ENCODE measurements around the gene APOA4. TPM values are rescaled to one million over a fixed set of nuclear protein-coding genes. Genes with fewer than 3 reads are reported as not detected.
A peak's percentile ranks its signal among the peaks of the same experiment; 100 is the strongest.
"Not testable (repeated sequence)": the region's sequence is repeated elsewhere in the genome, so short reads cannot be mapped to it uniquely, and the experiment has no call there.

APOA4 gene
- polyA plus RNA-seq, 4 donors: not detected

DNA sequence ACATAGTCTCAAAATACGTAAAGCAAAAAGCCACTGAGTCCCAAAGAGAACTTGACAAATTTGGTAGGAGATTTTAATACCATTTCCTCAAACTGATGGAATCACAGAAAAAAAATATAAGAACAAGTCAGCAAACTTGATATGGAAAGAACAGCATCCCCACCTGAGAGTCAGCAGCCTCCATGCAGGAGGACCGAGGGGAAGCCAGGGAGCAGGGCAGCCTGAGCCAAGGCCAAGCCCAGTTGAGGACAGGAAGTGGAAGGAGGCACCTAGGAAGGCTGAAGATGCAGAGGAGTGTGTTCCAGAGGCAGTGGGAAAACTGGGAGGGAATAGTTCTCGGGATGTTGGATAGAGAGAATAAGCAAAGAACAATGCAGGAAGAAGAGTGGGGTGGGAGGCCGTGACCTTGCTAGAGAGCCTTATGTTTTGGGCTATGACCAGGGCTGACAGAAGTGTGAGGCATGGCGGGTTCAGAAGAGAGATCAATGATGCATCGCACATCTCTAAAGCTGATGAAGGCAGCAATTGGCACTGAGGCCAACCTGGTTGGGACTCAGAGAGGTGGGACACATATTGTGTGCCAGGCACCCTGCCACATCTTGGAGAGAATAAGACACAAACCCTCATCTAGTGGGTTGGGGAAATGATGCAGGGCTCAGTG is 15.4 kb downstream of the APOA4 start:
- DNase-seq (ENCODE audit: low read depth in 4 of 4, low spot score in 3 of 4): no peak

DNA sequence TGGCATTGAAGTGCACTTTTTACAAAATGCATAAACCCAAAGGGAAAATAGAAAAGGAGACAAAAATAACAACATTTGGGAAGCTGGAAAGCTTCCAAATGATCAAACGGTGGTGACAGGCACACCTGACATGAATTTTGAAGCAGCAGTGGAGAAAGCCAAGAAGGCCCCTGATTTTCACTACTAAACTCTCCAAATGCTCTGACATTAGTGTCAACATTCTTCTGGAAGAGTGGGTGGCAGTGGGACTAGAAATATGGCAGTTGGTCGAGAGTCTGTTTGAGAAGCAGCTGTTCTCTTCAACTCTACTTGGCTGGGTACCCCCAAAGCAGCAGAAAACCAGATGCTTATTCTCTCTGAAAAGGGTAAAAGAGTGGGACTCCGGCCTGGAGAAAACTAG is 19.1 kb downstream of the APOA4 start:
- no peak for DNase-seq (ENCODE audit: low read depth in 4 of 4, low spot score in 3 of 4)

DNA sequence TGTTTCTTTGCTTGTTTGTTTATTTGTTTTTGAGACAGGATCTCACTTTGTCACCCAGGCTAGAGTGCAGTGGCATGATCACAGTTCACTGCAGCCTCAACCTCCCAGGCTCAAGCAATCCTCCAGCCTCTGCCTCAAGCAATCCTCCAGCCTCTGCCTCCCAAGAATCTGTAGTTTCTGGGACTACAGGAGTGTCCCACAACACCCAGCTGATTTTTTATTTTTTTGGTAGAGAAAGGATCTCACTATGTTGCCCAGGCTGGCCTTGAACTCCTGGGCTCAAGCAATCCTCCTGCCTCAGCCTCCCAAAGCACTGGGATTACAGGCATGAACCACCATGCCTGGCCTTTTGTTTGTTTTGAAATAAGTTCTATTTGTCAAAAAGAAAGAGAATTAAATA is 21.4 kb downstream of the APOA4 start:
- DNase-seq (ENCODE audit: low read depth in 4 of 4, low spot score in 3 of 4): not testable (repeated sequence)

DNA sequence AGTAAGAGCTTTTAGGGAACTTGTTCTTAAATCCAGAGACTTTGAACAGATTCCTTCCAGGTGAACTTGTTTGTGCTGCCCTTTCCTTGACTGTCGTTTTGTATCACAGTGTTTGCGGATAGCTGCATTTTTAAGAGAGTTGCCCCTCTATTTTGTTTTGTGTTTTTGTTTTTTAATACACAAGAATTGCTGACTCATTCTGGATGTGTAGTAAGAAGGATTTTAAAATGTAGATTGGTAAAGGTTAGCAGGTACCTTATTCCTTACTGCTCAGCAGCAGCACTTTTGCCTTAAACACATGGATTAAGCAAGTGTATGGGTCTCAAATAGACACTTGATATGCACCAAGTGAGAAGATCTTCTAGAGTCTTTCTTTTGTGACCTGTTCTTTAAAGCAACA is 22.5 kb downstream of the APOA4 start:
- no peak for DNase-seq (ENCODE audit: low read depth in 4 of 4, low spot score in 3 of 4)

DNA sequence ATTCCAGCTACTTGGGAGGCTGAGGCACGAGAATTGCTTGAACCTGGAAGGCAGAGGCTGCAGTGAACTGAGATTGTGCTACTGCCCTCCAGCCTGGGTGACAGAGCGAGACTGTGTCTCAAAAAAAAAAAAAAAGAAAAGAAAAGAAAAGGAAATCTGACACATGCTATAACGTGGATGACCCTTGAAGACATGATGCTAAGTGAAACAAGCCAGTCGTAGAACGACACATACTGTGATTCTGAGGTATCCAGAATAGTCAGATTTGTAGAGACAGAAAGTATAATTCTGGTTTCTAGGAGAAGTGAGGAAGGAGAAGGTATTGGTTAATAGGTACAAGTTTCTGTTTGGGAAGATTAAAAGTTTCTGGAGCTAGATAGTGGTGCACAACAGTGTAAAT is 24.7 kb downstream of the APOA4 start:
- DNase-seq (ENCODE audit: low read depth in 4 of 4, low spot score in 3 of 4): no peak

DNA sequence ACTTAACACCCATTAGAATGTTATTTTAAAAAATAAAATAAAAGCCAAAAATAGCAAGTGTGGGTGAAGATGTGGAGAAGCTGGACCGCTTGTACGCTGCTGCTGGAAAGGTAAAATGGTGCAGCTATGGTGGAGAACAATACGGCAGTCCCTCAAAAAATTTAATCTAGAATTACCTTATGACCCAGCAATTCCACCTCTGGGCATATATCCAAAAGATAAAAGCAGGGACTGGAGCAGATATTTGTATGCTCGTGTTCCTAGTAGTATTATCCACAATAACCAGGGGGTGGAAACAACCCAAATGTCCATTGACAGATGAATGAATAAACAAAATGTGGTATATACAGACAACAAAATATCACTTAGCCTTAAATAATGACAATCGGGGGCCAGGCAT is 25.3 kb downstream of the APOA4 start:
- no peak for DNase-seq (ENCODE audit: low read depth in 4 of 4, low spot score in 3 of 4)

DNA sequence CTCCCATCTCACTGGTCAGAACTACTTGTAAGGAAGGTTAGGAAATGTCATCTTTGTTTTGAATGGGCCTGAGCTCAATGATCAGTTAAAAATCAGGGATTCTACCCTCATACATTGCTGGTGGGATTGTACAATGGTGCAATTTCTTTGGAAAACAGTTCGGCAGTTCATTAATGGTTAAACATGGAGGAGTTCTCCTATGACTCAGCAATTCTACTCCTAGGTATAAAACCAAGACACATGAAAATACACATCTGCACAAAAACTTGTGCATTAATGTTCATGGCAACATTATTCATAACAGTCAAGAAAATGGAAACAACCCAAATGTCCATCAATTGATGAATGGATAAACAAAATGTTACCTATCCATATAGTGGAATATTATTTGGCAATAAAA is 26.6 kb downstream of the APOA4 start:
- DNase-seq (ENCODE audit: low read depth in 4 of 4, low spot score in 3 of 4): no peak

DNA sequence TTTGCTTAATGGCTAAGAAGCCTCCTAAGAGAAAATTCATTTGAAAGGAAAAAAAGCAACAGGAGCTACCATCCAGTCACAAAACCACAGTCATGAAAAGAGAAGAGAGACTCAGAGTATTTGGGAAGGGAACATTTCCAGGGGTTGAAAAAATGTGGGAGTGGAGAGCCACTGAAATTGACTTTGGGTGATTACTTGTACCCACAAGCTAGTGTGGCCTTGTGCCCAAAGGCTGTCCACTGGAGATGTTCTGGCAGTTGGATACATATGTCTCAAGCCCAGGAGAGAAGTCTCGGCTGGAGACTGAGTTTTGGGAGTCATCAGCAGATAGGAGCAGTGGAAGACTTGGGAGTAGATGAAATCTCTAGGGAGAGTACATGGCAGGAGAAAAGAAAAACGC is 28.3 kb downstream of the APOA4 start:
- no peak for DNase-seq (ENCODE audit: low read depth in 4 of 4, low spot score in 3 of 4)

DNA sequence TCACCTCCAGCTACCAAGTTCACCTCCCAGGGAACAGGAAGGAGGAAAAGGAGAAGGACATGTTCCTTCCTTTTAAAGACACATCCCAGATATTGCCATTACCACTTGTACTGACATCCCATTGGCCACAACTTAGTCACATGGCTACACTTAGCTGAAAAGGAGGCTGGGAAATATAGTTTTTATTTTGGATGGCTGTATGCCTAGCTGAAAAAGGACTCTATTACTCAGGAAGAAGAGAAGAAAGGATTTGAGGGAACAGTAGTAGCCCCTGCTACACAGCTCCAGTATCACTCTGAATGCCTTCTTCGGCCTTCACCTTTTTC is 29.4 kb downstream of the APOA4 start:
- DNase-seq (ENCODE audit: low read depth in 4 of 4, low spot score in 3 of 4): no peak

DNA sequence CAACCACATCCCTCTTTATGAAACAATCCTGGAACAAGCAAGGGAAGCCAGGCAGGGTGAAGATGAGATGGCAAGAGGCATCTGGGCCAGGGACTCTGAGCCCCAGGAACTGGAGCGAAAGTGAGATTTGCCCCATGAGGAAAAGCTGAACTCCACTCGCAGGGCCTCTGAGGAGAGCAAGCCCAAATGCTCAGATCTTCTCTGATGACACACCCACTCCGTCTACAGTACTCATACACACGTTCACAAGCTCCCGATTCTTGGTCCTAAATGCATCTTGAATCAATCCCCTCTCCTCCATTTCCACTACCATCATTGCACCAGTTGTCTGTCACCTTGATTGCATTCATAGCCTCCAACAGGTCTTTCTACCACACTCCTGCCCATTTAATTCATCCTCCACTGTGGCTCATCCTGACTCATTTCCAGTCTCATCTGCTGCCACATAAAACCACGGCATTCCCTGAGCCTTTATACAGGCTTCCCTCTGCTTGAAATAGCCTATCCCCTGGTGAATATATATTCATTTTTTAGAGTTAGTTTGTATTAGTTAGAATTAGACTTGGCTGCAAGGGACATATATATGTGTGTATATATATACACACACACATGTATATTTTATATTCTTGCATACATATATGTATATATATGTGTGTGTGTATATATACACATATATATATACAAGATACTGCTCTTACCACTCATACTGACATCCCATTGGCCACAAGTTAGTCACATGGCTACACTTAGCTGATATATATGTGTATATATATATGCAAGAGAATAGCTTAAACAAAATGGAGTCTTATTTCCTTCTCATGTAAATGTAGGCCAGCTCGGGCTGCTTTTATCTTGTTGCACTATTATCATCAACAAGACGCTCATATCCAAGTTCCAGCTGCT is 30.0 kb downstream of the APOA4 start:
- DNase-seq (ENCODE audit: low read depth in 4 of 4, low spot score in 3 of 4): no peak

DNA sequence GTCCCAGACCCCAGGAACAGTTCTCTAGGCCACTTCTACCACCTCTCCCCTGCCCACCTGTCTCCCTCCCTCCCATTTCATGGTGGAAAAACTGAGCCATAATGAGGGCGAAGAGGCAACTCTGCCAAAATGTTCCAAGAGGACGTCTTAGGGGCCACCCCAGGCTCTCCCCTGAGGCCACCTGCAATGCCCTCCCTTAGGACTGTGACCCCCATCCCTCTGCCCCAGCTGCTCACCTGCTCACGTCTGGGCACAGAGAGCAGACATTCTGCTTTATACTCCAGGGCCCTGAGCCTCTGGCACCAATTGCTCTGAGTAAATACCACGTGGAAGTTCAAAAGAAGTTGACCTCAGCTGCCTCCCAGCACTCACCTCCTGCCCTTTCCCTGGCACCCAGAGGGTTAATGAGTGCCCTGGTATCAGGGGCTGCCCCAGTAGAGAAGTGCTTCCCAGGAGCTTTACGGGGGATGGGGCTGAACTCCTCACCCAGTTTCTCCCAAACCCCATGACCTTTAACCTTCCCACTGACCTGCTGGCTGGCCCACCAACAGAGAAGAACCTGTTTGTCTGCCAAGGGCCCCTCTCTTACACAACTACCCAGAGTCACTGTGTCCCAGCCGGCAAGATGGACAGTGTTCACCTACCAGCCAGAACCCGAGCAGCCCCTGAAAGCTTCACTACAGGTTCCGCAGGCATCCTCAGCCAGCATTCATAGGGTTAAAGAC is 30.8 kb downstream of the APOA4 start:
- no peak for DNase-seq (ENCODE audit: low read depth in 4 of 4, low spot score in 3 of 4)

DNA sequence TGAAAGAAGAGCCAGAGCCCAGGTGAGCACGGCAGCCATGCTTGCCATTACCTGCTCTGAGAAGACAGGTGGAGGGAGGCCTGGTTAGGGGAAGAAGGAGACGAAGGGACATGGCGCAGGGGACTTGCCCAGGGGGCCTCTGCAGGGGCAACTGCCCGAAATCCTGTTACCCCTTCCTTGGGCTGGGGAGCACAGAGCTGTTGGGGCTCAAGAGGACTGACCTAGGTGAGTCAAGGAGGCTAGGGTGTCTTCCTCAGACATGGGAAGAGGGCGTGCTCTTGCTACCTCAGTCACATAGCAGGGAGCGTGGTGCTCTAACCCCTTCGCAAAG is 31.3 kb downstream of the APOA4 start, which contains the start of gene APOA5:
Gene APOA5 (minus strand): TSS at position 67 of the 331 bp plus-strand sequence. CDS start 19 bp downstream, at position 48.
- no peak for DNase-seq (ENCODE audit: low read depth in 4 of 4, low spot score in 3 of 4)

DNA sequence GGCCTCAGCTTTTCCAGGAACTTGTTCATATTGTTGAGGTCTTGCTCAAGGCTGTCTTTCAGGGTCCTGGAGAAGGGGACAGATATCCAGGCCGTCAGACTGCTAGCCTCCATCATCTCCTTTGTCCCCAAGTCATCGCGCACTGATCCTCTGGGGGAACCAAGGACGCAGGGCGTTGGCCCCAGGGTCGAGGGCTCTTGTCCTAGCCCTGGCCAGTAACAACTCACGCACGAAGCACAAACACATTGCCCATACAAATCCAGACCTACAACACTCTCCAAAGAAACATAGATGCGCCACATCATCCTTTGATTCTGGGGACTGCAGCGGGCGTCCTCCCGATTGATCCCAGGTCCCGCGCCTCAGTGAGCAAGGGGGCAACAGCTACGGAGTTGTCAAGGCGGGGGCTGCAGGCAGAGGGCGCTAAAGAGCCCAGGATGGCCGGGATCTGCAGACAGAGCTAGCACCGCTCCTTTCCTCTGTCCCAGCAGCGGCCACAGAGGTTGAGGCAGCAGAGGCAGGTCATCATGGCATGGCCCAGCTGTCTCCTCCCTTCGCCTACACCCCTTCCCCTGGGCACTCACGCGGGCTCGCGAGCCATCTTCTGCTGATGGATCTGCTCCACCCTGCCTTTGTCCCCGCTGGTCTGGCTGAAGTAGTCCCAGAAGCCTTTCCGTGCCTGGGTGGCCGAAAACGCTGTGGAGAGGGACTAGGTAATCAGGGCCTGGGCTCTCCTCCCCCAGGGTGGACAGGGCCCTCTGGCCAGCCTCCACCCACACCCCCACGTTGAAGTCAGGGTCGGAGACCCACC is 31.9 kb downstream of the APOA4 start:
- peak in 3 of 4 donors; percentile 38 to 46 (median 39) for DNase-seq (ENCODE audit: low read depth in 4 of 4, low spot score in 3 of 4)

DNA sequence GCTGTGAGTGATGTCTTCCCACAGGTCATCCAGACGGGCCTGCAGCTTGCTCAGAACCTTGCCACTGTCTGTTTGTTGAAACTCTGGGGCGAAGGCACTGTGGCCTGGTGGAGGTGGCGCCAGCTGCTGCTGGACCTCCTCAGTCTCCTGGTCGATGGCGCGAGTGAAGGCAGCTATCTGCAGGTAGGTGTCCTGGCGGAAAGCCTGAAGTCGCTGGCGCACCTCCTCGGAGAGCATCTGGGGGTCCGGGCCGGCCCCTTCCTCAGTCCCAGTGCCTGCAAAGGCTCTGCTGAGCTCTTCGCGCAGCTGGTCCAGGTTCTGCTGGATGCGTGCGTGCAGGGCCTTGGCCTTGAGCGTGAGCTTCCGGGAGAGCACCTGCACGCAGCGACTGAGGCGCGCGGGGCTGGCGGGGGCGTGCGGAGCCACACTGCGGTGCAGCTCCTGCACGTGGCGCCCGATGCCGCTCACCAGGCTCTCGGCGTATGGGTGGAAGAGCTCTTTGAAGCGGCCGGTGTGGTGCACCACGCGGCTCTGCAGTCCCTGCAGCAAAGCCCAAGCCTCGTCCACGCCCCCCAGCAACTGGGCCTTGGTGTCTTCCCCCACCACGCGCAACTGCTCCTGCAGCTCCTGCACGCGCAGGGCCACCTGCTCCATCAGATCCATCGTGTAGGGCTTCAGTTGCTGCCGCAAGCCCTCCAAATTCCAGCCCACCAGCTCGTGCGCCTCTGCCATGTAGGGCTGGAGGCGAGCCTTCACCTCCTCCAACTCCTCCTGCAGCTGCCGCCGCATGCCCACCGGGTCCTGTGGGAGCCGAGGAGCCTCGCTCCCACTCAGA is 32.7 kb downstream of the APOA4 start:
- DNase-seq (ENCODE audit: low read depth in 4 of 4, low spot score in 3 of 4): no peak

DNA sequence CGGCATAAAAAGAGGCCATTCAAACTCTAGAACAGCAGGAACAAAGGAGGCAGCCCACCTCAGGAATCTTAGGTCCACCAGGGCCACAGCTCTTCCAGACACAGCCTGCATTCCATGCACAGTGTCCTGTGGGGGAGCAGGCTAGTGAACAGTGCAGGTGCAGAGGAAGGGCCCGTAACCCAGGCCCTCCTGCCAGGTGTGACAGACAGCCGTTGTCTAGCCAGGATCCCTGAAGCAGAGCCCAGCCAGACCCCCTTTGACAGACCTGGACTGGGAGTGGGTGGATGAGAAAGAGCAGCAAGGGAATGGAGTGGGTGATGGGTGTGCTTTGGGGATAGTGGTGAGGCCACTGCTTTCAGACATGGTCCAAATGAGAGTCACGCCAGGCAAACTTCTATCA is 34.1 kb downstream of the APOA4 start:
- DNase-seq (ENCODE audit: low read depth in 4 of 4, low spot score in 3 of 4): no peak

DNA sequence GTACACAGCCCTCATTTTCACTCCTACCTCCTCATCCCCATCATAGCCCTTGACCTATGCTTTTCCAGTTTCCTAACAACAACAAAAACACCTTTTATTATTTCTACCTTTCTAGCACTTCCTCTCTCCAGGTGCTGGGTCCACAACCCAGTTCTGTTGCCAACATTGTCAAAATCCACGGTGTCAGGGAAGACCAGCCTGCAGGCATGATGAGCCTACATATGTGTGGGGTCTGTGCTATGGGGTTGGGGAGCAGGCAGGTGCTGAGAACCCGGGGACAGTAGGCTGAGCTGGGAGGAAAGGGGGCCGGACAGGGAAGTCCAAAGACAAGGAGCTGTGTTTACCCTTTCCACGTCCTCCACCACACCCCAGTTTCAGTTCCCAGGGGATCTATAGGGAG is 34.6 kb downstream of the APOA4 start:
- DNase-seq (ENCODE audit: low read depth in 4 of 4, low spot score in 3 of 4): no peak

DNA sequence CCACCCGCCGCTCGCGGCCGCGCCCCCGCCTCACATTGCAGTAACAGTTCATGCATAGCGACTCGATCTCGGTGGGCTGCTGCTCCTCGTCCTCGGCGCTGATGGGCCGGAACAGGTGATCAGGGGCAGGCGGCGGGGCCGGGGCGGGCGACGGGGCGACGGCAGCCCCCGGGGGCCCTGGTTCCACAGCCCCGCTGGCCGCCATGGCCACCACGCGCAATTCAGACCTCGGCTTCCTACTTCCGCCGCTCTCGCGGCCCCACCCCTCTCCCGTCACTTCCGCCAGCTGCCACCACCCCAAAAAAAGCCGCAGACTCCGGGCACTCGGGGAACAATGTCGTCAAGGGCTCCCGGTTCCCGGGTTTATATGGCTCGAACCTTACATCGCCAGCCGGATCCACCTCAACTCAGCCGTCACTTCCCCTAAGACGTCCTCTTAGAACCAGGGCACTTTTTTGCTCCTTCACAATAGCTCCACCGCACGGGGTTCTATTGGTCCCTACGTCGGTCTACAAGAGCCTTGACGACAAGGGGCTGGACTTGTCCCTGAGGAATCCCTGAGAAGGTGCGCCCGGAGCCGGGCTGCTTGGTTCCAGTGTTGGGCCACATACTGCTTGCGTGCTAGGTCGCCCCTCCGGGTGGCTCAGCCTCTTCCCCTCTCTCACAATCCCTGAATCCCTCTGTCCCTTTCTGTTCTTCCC is 35.2 kb downstream of the APOA4 start, which contains the start of gene ZPR1:
Gene ZPR1 (minus strand): TSS at position 238 of the 701 bp plus-strand sequence. CDS start 33 bp downstream, at position 205.
- peak; percentile 46 to 60 (median 56) for DNase-seq (ENCODE audit: low read depth in 4 of 4, low spot score in 3 of 4)

DNA sequence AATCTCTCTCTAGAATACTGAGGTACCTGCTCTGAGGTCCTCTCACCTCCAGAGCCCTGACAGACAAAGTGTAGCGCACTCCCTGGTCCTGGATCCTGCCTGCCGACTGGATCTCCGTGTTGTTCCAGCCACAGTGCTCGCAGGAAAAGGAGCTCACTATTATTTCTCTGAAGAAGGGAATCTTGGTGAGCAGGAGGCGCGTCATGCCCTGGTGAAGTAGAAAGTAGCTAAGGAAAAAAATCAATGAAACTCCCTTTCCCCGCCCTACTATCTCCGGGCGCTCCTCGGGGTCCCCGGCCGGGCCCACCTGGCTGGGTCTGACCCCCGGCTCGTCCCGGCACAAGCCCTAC is 35.7 kb downstream of the APOA4 start:
- DNase-seq (ENCODE audit: low read depth in 4 of 4, low spot score in 3 of 4): no peak

DNA sequence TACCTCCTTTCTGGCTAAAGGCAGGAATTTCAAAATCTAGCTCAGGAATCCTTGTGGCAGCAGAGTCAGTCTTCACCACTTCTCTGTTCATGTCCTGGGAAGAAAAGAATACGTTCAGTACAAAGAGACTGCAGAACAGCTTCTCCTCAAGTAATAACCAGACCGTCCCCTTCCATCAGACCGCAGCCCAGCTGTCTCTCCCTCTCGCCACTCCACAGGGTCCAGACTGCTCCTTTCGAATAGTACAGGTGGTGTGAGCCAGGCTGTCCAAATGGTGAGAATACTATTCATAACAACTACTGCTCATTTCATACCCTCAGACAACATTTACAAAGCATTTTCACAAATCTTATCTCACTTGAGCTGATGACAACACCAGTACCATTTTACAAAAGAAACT is 36.1 kb downstream of the APOA4 start:
- DNase-seq (ENCODE audit: low read depth in 4 of 4, low spot score in 3 of 4): no peak
